Measurements from ENCODE around the gene PPP2CA. TPM values are rescaled to one million over a fixed set of nuclear protein-coding genes. Genes with fewer than 3 reads are reported as not detected.
"Not testable (repeated sequence)": the region's sequence is repeated elsewhere in the genome, so short reads cannot be mapped to it uniquely, and the experiment has no call there.

Gene PPP2CA
- total RNA-seq, 4 donors from 2014 or later, result 30.4 to 198 (median 147) TPM

- Histone ChIP-seq H3K27me3 (no peaks in the 10 kb centered on the region), H3K4me1 (peaks cover 0 to 7% (median 0%) of the 10 kb centered on the region in 4 donors), H3K36me3 (peaks cover 0 to 60% (median 26%) of the 10 kb centered on the region in 4 donors), H3K4me3 (no peak overlapping the region), H3K9me3 (no peaks in the 10 kb centered on the region), H3K27ac (no peak overlapping the region)
- intact Hi-C loops (cut with DNase I; ENCODE audit: low total_unique reads) (no loop called here), in situ Hi-C loops (cut with MboI; ENCODE audit: low pct_ligation_motif_present in 1 of 4, low pct_unique_long_range_greater_than_20kb in 1 of 4, low sequenced_read_pairs in 3 of 4) (no loop called here)
- DNase-seq, result no peak
- no peak for TF ChIP-seq POLR2A (IDR thresholded peaks at IDR 0.05)
- TF ChIP-seq EP300 (IDR thresholded peaks at IDR 0.05; ENCODE audit: low read depth), result no peak
- TF ChIP-seq CTCF (IDR thresholded peaks at IDR 0.05), result no peak
- TF ChIP-seq POLR2AphosphoS5 (IDR thresholded peaks at IDR 0.05), result no peak
- WGBS, 2 donors (ENCODE audit: low coverage in 1 of 2), result 93 to 100% methylated on average over 2 to 3 of the region's 3 CpGs
Observed at GRCh38 chr5:134153241-134153640, 72.6 kb downstream of the PPP2CA start.

GRCh38 chr5:134152173-134152832 is 73.6 kb downstream of the PPP2CA start:
- DNase-seq; H3K4me3 ChIP-seq; H3K27ac ChIP-seq; H3K9me3 ChIP-seq; intact Hi-C loops (cut with DNase I; ENCODE audit: low total_unique reads); H3K27me3 ChIP-seq; in situ Hi-C loops (cut with MboI; ENCODE audit: low pct_ligation_motif_present in 1 of 4, low pct_unique_long_range_greater_than_20kb in 1 of 4, low sequenced_read_pairs in 3 of 4); H3K4me1 ChIP-seq: not testable (repeated sequence)
- 96 to 98% methylated on average over 8 to 15 of the region's 15 CpGs for WGBS, 2 donors (ENCODE audit: low coverage in 1 of 2)
- H3K36me3 ChIP-seq, result peaks cover 0 to 52% (median 22%) of the 10 kb centered on the region in 4 donors

GRCh38 chr5:134151723-134152122 is 74.2 kb downstream of the PPP2CA start:
- Histone ChIP-seq H3K36me3 (peaks cover 0 to 48% (median 21%) of the 10 kb centered on the region in 4 donors), H3K27ac (no peak overlapping the region), H3K27me3 (no peaks in the 10 kb centered on the region), H3K9me3 (no peaks in the 10 kb centered on the region), H3K4me3 (no peak overlapping the region), H3K4me1 (peaks cover 0 to 7% (median 0%) of the 10 kb centered on the region in 4 donors)
- in situ Hi-C loops (cut with MboI; ENCODE audit: low pct_ligation_motif_present in 1 of 4, low pct_unique_long_range_greater_than_20kb in 1 of 4, low sequenced_read_pairs in 3 of 4), result no loop called here
- intact Hi-C loops (cut with DNase I; ENCODE audit: low total_unique reads), result no loop called here
- WGBS, 2 donors (ENCODE audit: low coverage in 1 of 2), result 99% methylated on average over 3 of the region's 3 CpGs; no CpG with 5 or more reads in 1 of the 2 donors
- TF ChIP-seq POLR2A (IDR thresholded peaks at IDR 0.05) (no peak), POLR2AphosphoS5 (IDR thresholded peaks at IDR 0.05) (no peak), CTCF (IDR thresholded peaks at IDR 0.05) (no peak), EP300 (IDR thresholded peaks at IDR 0.05; ENCODE audit: low read depth) (no peak)
- no peak for DNase-seq

- peaks cover 0 to 34% (median 15%) of the 10 kb centered on the region in 4 donors for H3K36me3 ChIP-seq
- peaks cover 0 to 7% (median 0%) of the 10 kb centered on the region in 4 donors for H3K4me1 ChIP-seq
- 33 to 45% methylated on average over 1 to 4 of the region's 4 CpGs for WGBS, 2 donors (ENCODE audit: low coverage in 1 of 2)
- in situ Hi-C loops (cut with MboI; ENCODE audit: low pct_ligation_motif_present in 1 of 4, low pct_unique_long_range_greater_than_20kb in 1 of 4, low sequenced_read_pairs in 3 of 4), result loop anchor here in 3 of 4 donors (10.0 kb wide), 3 partner anchors 55 to 115 kb away; no protein-coding TSS in a partner anchor
- no peak for TF ChIP-seq POLR2AphosphoS5 (IDR thresholded peaks at IDR 0.05)
- TF ChIP-seq POLR2A (IDR thresholded peaks at IDR 0.05), result no peak
- DNase-seq, result no peak
- H3K9me3 ChIP-seq, result no peaks in the 10 kb centered on the region
- H3K27ac ChIP-seq, result peak overlapping the region in 1 of 4 donors; percentile 7
- no peak overlapping the region for H3K4me3 ChIP-seq
- H3K27me3 ChIP-seq, result no peaks in the 10 kb centered on the region
- intact Hi-C loops (cut with DNase I; ENCODE audit: low total_unique reads), result loop anchor here (5.0 kb wide), 1 partner anchor 107 kb away; no protein-coding TSS in a partner anchor
Observed at GRCh38 chr5:134149571-134150303, 76.1 kb downstream of the PPP2CA start.

- peaks cover 0 to 7% (median 0%) of the 10 kb centered on the region in 4 donors for H3K4me1 ChIP-seq
- no peaks in the 10 kb centered on the region for H3K9me3 ChIP-seq
- no peak overlapping the region for H3K27ac ChIP-seq
- in situ Hi-C loops (cut with MboI; ENCODE audit: low pct_ligation_motif_present in 1 of 4, low pct_unique_long_range_greater_than_20kb in 1 of 4, low sequenced_read_pairs in 3 of 4) (loop anchor here in 3 of 4 donors (10.0 kb wide), 3 partner anchors 54 to 114 kb away; no protein-coding TSS in a partner anchor), intact Hi-C loops (cut with DNase I; ENCODE audit: low total_unique reads) (loop anchor here (5.0 kb wide), 1 partner anchor 107 kb away; no protein-coding TSS in a partner anchor)
- DNase-seq, result no peak
- H3K36me3 ChIP-seq, result peaks cover 0 to 34% (median 13%) of the 10 kb centered on the region in 4 donors
- TF ChIP-seq POLR2AphosphoS5 (IDR thresholded peaks at IDR 0.05), result no peak
- TF ChIP-seq EP300 (IDR thresholded peaks at IDR 0.05; ENCODE audit: low read depth), result no peak
- WGBS, 2 donors (ENCODE audit: low coverage in 1 of 2), result 77 to 90% methylated on average over 5 to 6 of the region's 6 CpGs
- no peak overlapping the region for H3K4me3 ChIP-seq
- no peaks in the 10 kb centered on the region for H3K27me3 ChIP-seq
Observed at GRCh38 chr5:134148986-134149539, 76.8 kb downstream of the PPP2CA start.
